CD14-positive monocyte (primary cell): ENCODE measurements around the gene EPHB2. TPM values are rescaled to one million over a fixed set of nuclear protein-coding genes. Genes with fewer than 3 reads are reported as not detected.

Source experiments
- DNase-seq, 3 donors: peaks; one replicate each; pipeline ENCODE4 v3.0.0-alpha.2; 2011 to 2022
- H2AFZ ChIP-seq: 2 replicates; pipeline ENCODE4 v1.6.0; 2012; ENCODE audit warnings: mild to moderate bottlenecking, low read depth, low read length, inconsistent platforms; ENCODE audit not compliant: insufficient read depth, poor library complexity, severe bottlenecking
- H3K27ac ChIP-seq, 2 donors: 1 replicate in 1 of 2; 2 replicates in 1 of 2; pipeline ENCODE4 v1.5.1; 2012 to 2013; ENCODE audit warnings: low read length in 2 of 2, control low read depth in 1 of 2, inconsistent platforms in 1 of 2, low read depth in 1 of 2, mild to moderate bottlenecking in 1 of 2
- H3K27me3 ChIP-seq, 2 donors: one replicate each; pipeline versions ENCODE4 v1.6.0 to v1.6.1; 2011 to 2013; ENCODE audit warnings: low read length in 2 of 2; ENCODE audit not compliant: control insufficient read depth in 2 of 2, insufficient read depth in 2 of 2
- H3K36me3 ChIP-seq, 2 donors: replicated peaks in 1 of 2; 1 replicate in 1 of 2; 2 replicates in 1 of 2; pipeline versions ENCODE4 v1.5.1 to v1.6.1; 2012 to 2013; ENCODE audit warnings: low read length in 2 of 2, control low read depth in 1 of 2, inconsistent platforms in 1 of 2, mild to moderate bottlenecking in 1 of 2; ENCODE audit not compliant: insufficient read depth in 2 of 2, control insufficient read depth in 1 of 2
- H3K4me1 ChIP-seq, 2 donors: 1 replicate in 1 of 2; 2 replicates in 1 of 2; pipeline versions ENCODE4 v1.5.1 to v1.6.1; 2012 to 2013; ENCODE audit warnings: low read length in 2 of 2, control low read depth in 1 of 2, inconsistent platforms in 1 of 2, mild to moderate bottlenecking in 1 of 2, moderate library complexity in 1 of 2; ENCODE audit not compliant: insufficient read depth in 2 of 2, control insufficient read depth in 1 of 2
- H3K4me2 ChIP-seq: replicated peaks from 2 replicates; pipeline ENCODE3; 2012; ENCODE audit warnings: low read length, moderate library complexity, mild to moderate bottlenecking; ENCODE audit not compliant: poor library complexity, severe bottlenecking; ENCODE audit errors: extremely low read depth
- H3K4me3 ChIP-seq, 3 experiments: fragments of 200-600 bp in 1 of 3; sonication (generic) in 1 of 3; replicated peaks in 1 of 3; 1 replicate in 2 of 3; 2 replicates in 1 of 3; pipeline ENCODE4 v1.5.1; 2011 to 2013; ENCODE audit warnings: low read length in 3 of 3, mild to moderate bottlenecking in 3 of 3, control low read depth in 2 of 3, low read depth in 2 of 3, inconsistent platforms in 1 of 3, moderate library complexity in 1 of 3
- H3K79me2 ChIP-seq: 2 replicates; pipeline ENCODE4 v1.6.0; 2012; ENCODE audit warnings: mild to moderate bottlenecking, control low read depth, inconsistent platforms, low read length, moderate library complexity; ENCODE audit not compliant: insufficient read depth
- H3K9ac ChIP-seq: 2 replicates; pipeline ENCODE4 v1.6.0; 2017; ENCODE audit warnings: low read length, mild to moderate bottlenecking; ENCODE audit not compliant: insufficient read depth, poor library complexity, severe bottlenecking
- H3K9me3 ChIP-seq, 2 donors: replicated peaks in 1 of 2; 1 replicate in 1 of 2; 2 replicates in 1 of 2; pipeline versions ENCODE4 v1.5.1 to v1.6.1; 2012 to 2013; ENCODE audit warnings: low read length in 2 of 2, control low read depth in 1 of 2; ENCODE audit not compliant: control insufficient read depth in 1 of 2, insufficient read depth in 1 of 2
- H4K20me1 ChIP-seq: 2 replicates; pipeline ENCODE4 v1.6.0; 2012; ENCODE audit warnings: mild to moderate bottlenecking, low read length, control low read depth, moderate library complexity; ENCODE audit not compliant: insufficient read depth
- H3K27ac Mint-ChIP-seq, 7 donors: one replicate each; pipeline ENCODE4 v1.8.0; 2020; ENCODE audit warnings: mild to moderate bottlenecking in 7 of 7, mixed read lengths in 7 of 7, moderate library complexity in 6 of 7, inconsistent platforms in 2 of 7
- H3K27me3 Mint-ChIP-seq, 3 donors: one replicate each; pipeline ENCODE4 v1.8.0; 2021 to 2022; ENCODE audit warnings: low read depth in 3 of 3, mild to moderate bottlenecking in 3 of 3, mixed read lengths in 3 of 3, moderate library complexity in 3 of 3, inconsistent platforms in 1 of 3
- H3K36me3 Mint-ChIP-seq, 2 donors: one replicate each; pipeline ENCODE4 v1.8.0; 2020; ENCODE audit warnings: mixed read lengths in 2 of 2, inconsistent platforms in 1 of 2, mild to moderate bottlenecking in 1 of 2
- H3K4me1 Mint-ChIP-seq: one replicate; pipeline ENCODE4 v1.8.0; 2020; ENCODE audit warnings: mild to moderate bottlenecking, mixed read lengths
- H3K4me3 Mint-ChIP-seq, 2 donors: one replicate each; pipeline ENCODE4 v1.8.0; 2020; ENCODE audit warnings: mild to moderate bottlenecking in 2 of 2, mixed read lengths in 2 of 2, moderate library complexity in 1 of 2
- H3K9me3 Mint-ChIP-seq, 7 donors: one replicate each; pipeline ENCODE4 v1.8.0; 2020 to 2022; ENCODE audit warnings: mixed read lengths in 7 of 7, mild to moderate bottlenecking in 6 of 7, moderate library complexity in 6 of 7, inconsistent platforms in 2 of 7
- CTCF ChIP-seq: fragments of 200-600 bp; IDR thresholded peaks from one replicate; pipeline ENCODE4 v1.8.0; 2022; ENCODE audit warnings: antibody characterized with exemption, mild to moderate bottlenecking
- WGBS: methylation state at CpG from one replicate; pipeline ENCODE4 v1.1.5; 2013; ENCODE audit warnings: missing lambda C conversion rate; ENCODE audit not compliant: insufficient coverage; 5-methylcytosine and 5-hydroxymethylcytosine counted together
- intact Hi-C, 2 donors: fragments of 100-400 bp; cut with micrococcal nuclease; formaldehyde crosslinking; loops; one replicate each; pipeline versions ENCODE4 v1.15.0 to v1.15.1; 2023
- polyA plus RNA-seq, 3 donors: library from polyadenylated mRNA; depleted of rRNA in 1 of 3; unstranded in 2 of 3; stranded (reverse) in 1 of 3; fragments of 300-500 nt in 2 of 3; fragments of >200 nt in 1 of 3; fragmentation: Illumina TruSeq in 2 of 3; gene quantifications; 1 replicate in 2 of 3; 2 replicates in 1 of 3; pipeline ENCODE4 v1.2.3, GENCODE V29; 2012 to 2021

The EPHB2 gene
- polyA plus RNA-seq, 3 donors, result 2.9 to 5.6 (median 3.4) TPM

GRCh38 chr1:22733643-22734042 is 23.0 kb downstream of the EPHB2 start:
- Mint-ChIP-seq H3K27ac (peak overlapping the region in 4 of 7 donors; percentile 5 to 61 (median 42)), H3K4me3 (no peak overlapping the region), H3K9me3 (peaks cover 0 to 2% (median 0%) of the 10 kb centered on the region in 7 donors), H3K4me1 (peaks cover 37% of the 10 kb centered on the region), H3K36me3 (peaks cover 0 to 2% of the 10 kb centered on the region in 2 donors), H3K27me3 (peaks cover 1 to 2% (median 2%) of the 10 kb centered on the region in 3 donors)
- no peak for TF ChIP-seq CTCF
- Histone ChIP-seq H3K79me2 (no peaks in the 10 kb centered on the region), H3K4me2 (no peak overlapping the region), H2AFZ (no peak overlapping the region), H3K27ac (peak overlapping the region in 1 of 2 donors; percentile 64), H3K9me3 (no peaks in the 10 kb centered on the region), H3K36me3 (no peaks in the 10 kb centered on the region), H3K4me1 (peaks cover 12 to 47% of the 10 kb centered on the region in 2 donors), H3K4me3 (no peak overlapping the region), H3K9ac (no peak overlapping the region), H3K27me3 (no peaks in the 10 kb centered on the region), H4K20me1 (no peaks in the 10 kb centered on the region)
- intact Hi-C loops, result no loop called here
- 98% methylated on average over 7 of the region's 8 CpGs for WGBS
- no peak for DNase-seq

GRCh38 chr1:22736501-22737080 is 26.0 kb downstream of the EPHB2 start:
- H3K9me3 ChIP-seq, result no peaks in the 10 kb centered on the region
- no peak overlapping the region for H2AFZ ChIP-seq
- Mint-ChIP-seq H3K4me3 (no peak overlapping the region), H3K27me3 (peaks cover 0 to 8% (median 6%) of the 10 kb centered on the region in 3 donors), H3K9me3 (peaks cover 0 to 2% (median 0%) of the 10 kb centered on the region in 7 donors), H3K27ac (peak overlapping the region in 2 of 7 donors; percentile 36 to 84), H3K36me3 (peaks cover 0 to 2% of the 10 kb centered on the region in 2 donors), H3K4me1 (peaks cover 41% of the 10 kb centered on the region)
- WGBS, result 96% methylated on average over 20 of the region's 23 CpGs
- intact Hi-C loops, result no loop called here
- H4K20me1 ChIP-seq, result no peaks in the 10 kb centered on the region
- DNase-seq, result no peak
- no peaks in the 10 kb centered on the region for H3K79me2 ChIP-seq
- peaks cover 12 to 48% of the 10 kb centered on the region in 2 donors for H3K4me1 ChIP-seq
- no peaks in the 10 kb centered on the region for H3K36me3 ChIP-seq
- peak overlapping the region in 1 of 2 donors; percentile 88 for H3K27ac ChIP-seq
- TF ChIP-seq CTCF, result no peak
- no peak overlapping the region for H3K4me2 ChIP-seq
- no peak overlapping the region for H3K4me3 ChIP-seq
- H3K9ac ChIP-seq, result no peak overlapping the region
- H3K27me3 ChIP-seq, result no peaks in the 10 kb centered on the region
